Suppressor macrophage (primary cell): ENCODE data around the gene SPTBN1.

Experiments used
- DNase-seq, 4 experiments: peaks; one replicate each; pipeline ENCODE4 v3.0.0-alpha.2; 2020 to 2022

Gene SPTBN1

DNA sequence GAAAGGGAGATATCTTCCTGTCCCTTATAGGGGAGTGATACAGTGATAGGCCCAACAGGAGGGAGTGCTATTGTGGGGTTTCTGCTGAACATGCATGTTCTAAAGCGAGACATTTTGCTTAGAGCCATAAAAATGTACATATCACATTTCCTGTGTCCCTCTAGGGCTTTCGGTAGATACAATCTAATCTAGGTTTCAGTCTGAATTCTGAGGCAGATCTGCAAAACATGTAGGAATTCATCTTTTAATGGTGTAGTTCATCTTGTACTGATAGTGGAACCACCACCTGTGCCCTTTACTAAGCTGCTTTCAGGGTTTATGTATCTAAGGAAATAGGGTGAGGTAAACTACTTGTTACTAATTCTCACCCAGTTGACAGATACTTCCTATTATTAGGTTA lies 73.8 kb downstream of the SPTBN1 start:
- DNase-seq = peak in 1 of 4 experiments; percentile 11

DNA sequence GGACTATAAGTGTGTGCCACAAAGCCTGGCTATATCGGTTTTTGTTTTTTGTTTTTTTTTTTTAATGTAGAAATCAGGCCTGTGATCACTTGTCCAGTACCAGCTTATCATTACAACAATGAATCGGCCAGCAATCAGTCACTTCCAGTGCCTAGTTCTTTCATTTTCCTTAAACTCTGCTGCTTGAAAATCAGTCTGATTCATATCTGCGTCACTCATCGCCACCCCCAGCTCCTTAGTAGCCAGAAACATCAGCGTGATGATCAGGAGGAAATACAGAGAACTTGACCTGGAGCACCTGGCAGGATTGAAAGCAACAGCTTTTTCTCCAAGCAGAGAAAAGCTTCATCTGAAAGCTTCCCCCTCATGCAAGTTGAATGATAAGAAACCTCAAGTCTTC lies 75.4 kb downstream of the SPTBN1 start:
- peak in 1 of 4 experiments; percentile 17 for DNase-seq

- no peak for DNase-seq
Observed at GRCh38 chr2:54534221-54534620, 78.1 kb downstream of the SPTBN1 start.

- no peak for DNase-seq
Observed at GRCh38 chr2:54534625-54535024, 78.5 kb downstream of the SPTBN1 start.

DNA sequence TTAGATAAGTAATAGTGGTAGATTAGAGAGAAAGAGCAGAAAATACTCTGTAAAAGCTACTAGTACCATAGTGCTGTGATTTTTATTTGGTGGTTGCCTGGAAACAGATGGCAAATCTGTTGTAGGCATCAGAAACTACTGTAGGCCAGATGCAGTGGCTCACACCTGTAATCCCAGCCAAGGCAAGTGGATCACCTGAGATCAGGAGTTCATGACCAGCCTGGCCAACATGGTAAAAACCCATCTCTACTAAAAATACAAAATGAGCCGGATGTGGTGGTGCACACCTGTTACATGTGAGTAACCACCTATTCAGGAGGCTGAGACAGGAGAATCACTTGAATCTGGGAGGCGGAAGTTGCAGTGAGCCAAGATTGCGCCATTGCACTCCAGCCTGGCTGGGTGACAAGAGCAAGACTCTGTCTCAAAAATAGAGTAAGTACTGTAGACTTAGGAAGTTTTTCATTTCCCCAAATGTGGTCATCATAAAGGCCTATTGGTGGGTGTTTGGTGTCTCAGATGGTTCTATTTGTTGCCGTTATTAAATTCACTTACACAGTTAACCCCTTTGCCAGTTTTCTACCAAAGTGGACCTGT lies 79.6 kb downstream of the SPTBN1 start:
- DNase-seq = peak; percentile 72 to 90 (median 84)

DNA sequence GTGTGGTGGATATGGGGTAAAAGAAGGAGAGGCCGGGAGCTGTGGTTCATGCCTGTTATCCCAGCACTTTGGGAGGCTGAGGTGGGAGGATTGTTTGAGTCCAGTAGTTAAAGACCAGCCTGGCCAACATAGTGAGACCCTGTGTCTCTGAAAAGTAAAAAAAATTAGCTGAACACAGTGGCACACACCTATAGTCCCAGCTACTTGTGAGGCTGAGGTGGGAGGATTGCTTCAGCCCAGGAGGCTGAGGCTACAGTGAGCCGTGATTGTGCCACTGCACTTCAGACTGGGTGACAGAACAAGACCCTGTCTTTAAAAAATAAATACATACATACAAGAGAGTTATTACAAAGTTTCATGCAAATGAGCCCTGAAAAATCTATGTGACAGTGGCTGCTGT lies 80.6 kb downstream of the SPTBN1 start:
- no peak for DNase-seq

- DNase-seq = no peak
Observed at GRCh38 chr2:54538537-54538936, 82.4 kb downstream of the SPTBN1 start.

DNA sequence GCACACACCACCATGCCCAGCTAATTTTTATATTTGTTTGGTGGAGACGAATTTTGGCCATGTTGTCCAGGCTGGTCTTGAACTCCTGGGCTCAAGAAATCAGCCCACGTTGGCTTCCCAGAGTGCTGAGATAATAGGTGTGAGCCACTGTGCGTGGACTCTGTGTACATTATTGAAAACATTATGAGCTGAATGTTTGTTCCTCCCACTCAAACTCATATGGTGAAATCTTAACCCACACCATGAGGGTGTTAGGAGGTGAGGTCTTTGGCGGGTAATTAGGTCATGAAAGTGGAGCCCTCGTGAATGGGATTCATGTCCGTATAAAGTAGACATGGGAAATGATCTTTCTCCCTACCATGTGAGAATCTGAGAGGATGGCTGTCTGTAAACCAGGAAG lies 83.6 kb downstream of the SPTBN1 start:
- DNase-seq = peak in 1 of 4 experiments; percentile 23

- DNase-seq = no peak
Observed at GRCh38 chr2:54540194-54540593, 84.1 kb downstream of the SPTBN1 start.

GRCh38 chr2:54541995-54542394 lies 85.9 kb downstream of the SPTBN1 start:
- no peak for DNase-seq

- DNase-seq = no peak
Observed at GRCh38 chr2:54543733-54544396, 87.7 kb downstream of the SPTBN1 start.

DNA sequence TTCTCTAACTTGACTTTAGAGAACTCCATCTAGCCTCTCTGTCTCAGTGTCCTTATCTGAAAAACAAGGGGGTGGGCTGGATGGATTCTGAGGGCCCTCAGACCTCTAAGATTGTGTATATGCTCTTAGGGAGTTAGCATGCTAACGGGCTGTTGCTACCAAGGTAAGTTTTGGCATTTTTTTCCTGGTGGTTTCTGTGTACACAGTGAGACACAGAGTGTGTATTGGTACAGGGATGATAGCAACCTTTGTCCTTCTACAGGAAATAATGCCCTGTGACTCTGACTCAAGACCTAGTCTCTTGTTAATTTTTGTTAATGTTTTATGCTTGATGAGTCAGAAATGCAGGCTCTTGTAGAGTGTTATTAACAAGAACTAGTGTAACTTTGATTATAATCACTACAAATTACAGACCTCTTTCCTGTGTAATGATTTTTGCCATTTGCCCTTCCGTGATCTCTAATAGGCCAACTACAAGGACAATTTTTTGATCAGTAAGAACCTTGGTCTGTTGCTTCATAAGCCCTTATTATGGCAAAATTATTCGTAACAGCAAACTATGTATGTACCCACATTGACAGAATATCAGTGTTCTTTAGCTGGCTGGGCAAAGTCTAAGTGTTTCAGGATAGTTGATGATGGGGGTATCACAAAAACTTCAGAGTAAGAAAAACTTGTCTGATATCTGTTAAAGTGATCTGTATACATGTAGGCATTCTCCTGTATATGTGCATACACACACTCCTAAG lies 89.7 kb downstream of the SPTBN1 start:
- DNase-seq = peak in 1 of 4 experiments; percentile 55

- no peak for DNase-seq
Observed at GRCh38 chr2:54546518-54546917, 90.4 kb downstream of the SPTBN1 start.

DNA sequence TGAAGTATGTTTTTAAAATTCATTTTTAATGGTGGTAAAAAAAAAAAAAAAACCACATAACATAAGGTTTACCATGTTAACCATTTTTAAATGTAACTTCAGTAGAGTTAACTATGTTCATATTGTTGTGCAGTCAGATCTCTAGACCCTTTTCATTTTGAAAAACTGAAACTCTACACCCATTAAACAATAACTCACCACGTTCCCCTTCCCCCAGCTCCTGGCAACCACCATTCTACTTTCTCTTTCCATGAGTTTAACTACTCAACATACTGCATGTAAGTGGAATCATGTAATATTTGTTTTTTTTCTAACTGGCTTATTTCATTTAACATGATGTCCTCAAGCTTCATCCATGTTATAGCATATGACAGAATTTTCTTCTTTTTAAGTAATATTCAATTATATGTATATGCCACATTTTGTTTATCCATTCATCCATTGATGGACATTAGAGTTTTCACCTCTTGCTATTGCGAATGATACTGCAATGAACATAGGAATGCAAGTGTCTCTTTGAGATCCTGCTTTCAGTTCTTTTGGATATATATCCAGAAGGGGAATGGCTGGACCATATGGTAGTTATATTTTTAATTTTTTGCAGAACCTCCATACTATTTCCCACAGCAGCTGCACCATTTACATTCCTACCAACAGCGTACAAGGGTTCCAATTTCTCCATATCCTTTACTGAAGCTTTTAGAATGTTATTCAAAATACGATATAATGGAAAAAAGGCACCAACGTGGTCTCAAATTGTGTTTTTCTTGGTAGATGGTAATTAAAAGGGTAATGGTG lies 91.0 kb downstream of the SPTBN1 start:
- no peak for DNase-seq

DNA sequence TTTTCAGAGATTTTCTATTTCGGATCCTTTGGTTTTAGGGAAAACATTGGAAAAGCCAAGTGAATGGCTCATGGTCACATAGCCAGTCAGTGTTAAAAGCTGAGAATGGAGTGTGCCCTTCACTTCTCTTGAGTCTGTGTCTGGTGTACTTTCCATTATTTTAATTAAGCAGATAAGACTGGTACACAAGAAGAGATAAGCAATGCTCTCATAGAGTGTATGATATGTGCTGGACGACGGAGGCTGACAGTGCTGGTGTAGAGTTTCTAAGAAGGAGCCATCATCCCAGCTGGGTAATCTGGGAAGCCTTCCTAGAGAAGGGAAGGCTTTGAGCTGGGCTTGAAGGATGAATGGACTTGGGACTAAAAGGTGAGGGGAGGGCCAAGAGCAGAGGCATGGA lies 93.3 kb downstream of the SPTBN1 start:
- DNase-seq = no peak

DNA sequence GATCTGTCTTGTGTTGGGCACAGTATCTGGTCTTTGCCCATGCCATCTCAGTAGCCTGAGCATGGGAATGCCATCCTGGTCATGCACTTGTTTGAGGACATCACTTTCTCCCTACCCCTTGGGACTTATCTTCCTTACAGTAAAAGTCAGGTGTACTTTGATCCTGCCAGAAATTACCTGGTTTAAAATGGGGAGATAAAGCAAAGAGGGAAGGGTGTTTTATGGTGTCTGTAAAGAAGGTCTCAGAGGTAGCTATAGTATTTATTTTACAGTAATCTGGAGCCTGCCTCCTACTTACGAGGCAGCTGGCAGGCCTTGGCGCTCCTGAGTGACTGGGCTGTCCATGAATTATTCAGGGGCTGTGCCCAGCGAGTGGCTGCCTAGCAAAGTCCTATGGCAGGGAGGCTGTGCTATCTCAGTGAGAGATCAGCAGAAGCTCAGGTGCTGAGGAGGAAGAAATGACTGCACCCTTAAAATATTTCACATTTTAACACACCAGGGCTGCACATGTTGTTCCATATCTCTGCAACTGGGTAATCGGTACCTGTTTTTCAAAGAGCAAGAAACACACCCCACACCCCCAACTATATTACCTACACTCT lies 93.9 kb downstream of the SPTBN1 start:
- no peak for DNase-seq

DNA sequence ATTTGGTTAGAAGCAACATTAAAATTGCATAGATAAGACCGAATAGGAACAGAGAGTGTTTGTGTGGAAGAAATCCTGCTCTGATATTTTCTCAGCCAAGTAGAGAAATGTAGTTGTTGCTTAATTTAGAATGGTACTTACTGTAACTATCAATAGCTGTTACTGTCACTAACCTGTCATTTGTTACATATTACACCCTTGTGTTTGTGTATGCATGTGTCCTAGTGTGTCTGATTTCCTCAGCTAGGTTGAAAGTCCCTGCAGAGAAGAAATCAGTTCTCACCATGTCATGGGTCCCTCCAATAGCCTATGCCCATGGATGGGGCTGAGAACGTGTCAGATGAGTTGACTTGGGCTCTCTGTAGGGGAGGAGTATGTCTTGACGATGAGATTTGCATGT lies 94.4 kb downstream of the SPTBN1 start:
- no peak for DNase-seq

- no peak for DNase-seq
Observed at GRCh38 chr2:54551123-54551756, 95.1 kb downstream of the SPTBN1 start.

- no peak for DNase-seq
Observed at GRCh38 chr2:54553075-54553474, 96.9 kb downstream of the SPTBN1 start.

- no peak for DNase-seq
Observed at GRCh38 chr2:54553775-54554174, 97.6 kb downstream of the SPTBN1 start.

GRCh38 chr2:54555318-54555837 lies 99.3 kb downstream of the SPTBN1 start:
- DNase-seq = peak in 2 of 4 experiments; percentile 16 to 23

- peak; percentile 48 to 78 (median 68) for DNase-seq
Observed at GRCh38 chr2:54556621-54557121, 100.5 kb downstream of the SPTBN1 start.
